IMR-90 (cell line): ENCODE data around the gene SLC4A2. TPM values are rescaled to one million over a fixed set of nuclear protein-coding genes. Genes with fewer than 3 reads are reported as not detected.

Source experiments
- ATAC-seq: fragments of 200-7000 bp; cut with Tn5 transposase; 2 replicates; pipeline ENCODE4 v1.9.1; 2020; ENCODE audit warnings: low read depth, mild to moderate bottlenecking, moderate library complexity
- BruUV-seq: library from RNA; stranded (reverse); fragments of 400-500 nt; replicated peaks from 2 replicates; lab custom pipeline; 2021; lab: Mats Ljungman, UMichigan
- CTCF ChIA-PET: fragments of 300-600 bp; formaldehyde crosslinking; extraction: SDS; loops from one replicate; lab custom pipeline; 2021; ENCODE audit warnings: antibody characterized with exemption; lab: Yijun Ruan, JAX
- POLR2A ChIA-PET: fragments of 300-600 bp; sonication (Branson Sonifier 250); formaldehyde crosslinking; loops from one replicate; lab custom pipeline; 2022; ENCODE audit warnings: antibody characterized with exemption; ENCODE audit not compliant: unreplicated experiment; lab: Charles Lee
- DNase-seq: peaks from one replicate; pipeline ENCODE4 v3.0.0; 2013
- H2AFZ ChIP-seq: replicated peaks from 2 replicates; pipeline ENCODE3; 2013; ENCODE audit warnings: low read length, mild to moderate bottlenecking; ENCODE audit not compliant: poor library complexity
- H2AK5ac ChIP-seq: 2 replicates; pipeline ENCODE4 v1.6.1; 2013; ENCODE audit warnings: low read depth, low read length, inconsistent platforms
- H2AK9ac ChIP-seq: replicated peaks from 2 replicates; pipeline ENCODE3; 2013; ENCODE audit warnings: mild to moderate bottlenecking, low read depth, low read length, moderate library complexity; ENCODE audit not compliant: poor library complexity
- H2BK120ac ChIP-seq: 2 replicates; pipeline ENCODE4 v1.6.1; 2013; ENCODE audit warnings: low read depth, low read length, inconsistent platforms
- H2BK15ac ChIP-seq: 3 replicates; pipeline ENCODE4 v1.6.1; 2013; ENCODE audit warnings: low read depth, low read length, inconsistent platforms
- H2BK20ac ChIP-seq: 2 replicates; pipeline ENCODE4 v1.6.1; 2013; ENCODE audit warnings: low read depth, mild to moderate bottlenecking, inconsistent platforms, low read length, moderate library complexity
- H2BK5ac ChIP-seq: 2 replicates; pipeline ENCODE4 v1.6.1; 2013; ENCODE audit warnings: mild to moderate bottlenecking, low read depth, low read length, inconsistent platforms; ENCODE audit not compliant: poor library complexity, severe bottlenecking
- H3K14ac ChIP-seq: replicated peaks from 2 replicates; pipeline ENCODE4 v1.6.1; 2013; ENCODE audit warnings: low read depth, low read length, inconsistent platforms
- H3K18ac ChIP-seq: 2 replicates; pipeline ENCODE4 v1.6.1; 2013; ENCODE audit warnings: low read depth, low read length, control low read depth
- H3K23ac ChIP-seq: 2 replicates; pipeline ENCODE4 v1.6.1; 2013; ENCODE audit warnings: low read depth, low read length, inconsistent platforms
- H3K27ac ChIP-seq: 2 replicates; pipeline ENCODE4 v1.5.1; 2013; ENCODE audit warnings: mild to moderate bottlenecking, control low read depth, low read length; ENCODE audit not compliant: insufficient read depth
- H3K27me3 ChIP-seq: 2 replicates; pipeline ENCODE4 v1.6.1; 2013; ENCODE audit warnings: low read length; ENCODE audit not compliant: control insufficient read depth, insufficient read depth
- H3K36me3 ChIP-seq: 2 replicates; pipeline ENCODE4 v1.6.1; 2013; ENCODE audit warnings: low read length, mixed read lengths; ENCODE audit not compliant: control insufficient read depth, insufficient read depth
- H3K4ac ChIP-seq: 2 replicates; pipeline ENCODE4 v1.6.1; 2013; ENCODE audit warnings: low read depth, low read length, inconsistent platforms
- H3K4me1 ChIP-seq: 2 replicates; pipeline ENCODE4 v1.6.1; 2013; ENCODE audit warnings: low read length, mixed read lengths; ENCODE audit not compliant: control insufficient read depth, insufficient read depth
- H3K4me2 ChIP-seq: 2 replicates; pipeline ENCODE4 v1.6.1; 2013; ENCODE audit warnings: low read depth, mild to moderate bottlenecking, control low read depth, low read length, moderate library complexity
- H3K4me3 ChIP-seq: 2 replicates; pipeline ENCODE4 v1.5.1; 2013; ENCODE audit warnings: low read depth, mild to moderate bottlenecking, control low read depth, low read length, moderate library complexity; ENCODE audit not compliant: insufficient read depth
- H3K56ac ChIP-seq: 2 replicates; pipeline ENCODE4 v1.6.1; 2013; ENCODE audit warnings: low read length, inconsistent platforms; ENCODE audit not compliant: insufficient read depth; ENCODE audit errors: extremely low read depth
- H3K79me1 ChIP-seq, 2 experiments: 2 replicates each; pipeline ENCODE4 v1.6.1; 2013; ENCODE audit warnings: low read length in 2 of 2, inconsistent platforms in 1 of 2, low read depth in 1 of 2
- H3K9ac ChIP-seq: 2 replicates; pipeline ENCODE4 v1.6.1; 2013; ENCODE audit warnings: low read depth, low read length, control low read depth
- H3K9me1 ChIP-seq: 2 replicates; pipeline ENCODE4 v1.6.1; 2013; ENCODE audit warnings: low read length, inconsistent platforms; ENCODE audit not compliant: insufficient read depth
- H3K9me3 ChIP-seq: 2 replicates; pipeline ENCODE4 v1.6.1; 2013; ENCODE audit warnings: low read length; ENCODE audit not compliant: control insufficient read depth, insufficient read depth
- H4K20me1 ChIP-seq: 2 replicates; pipeline ENCODE4 v1.6.1; 2013; ENCODE audit warnings: low read length, inconsistent platforms; ENCODE audit not compliant: insufficient read depth
- H4K5ac ChIP-seq: 2 replicates; pipeline ENCODE4 v1.6.1; 2013; ENCODE audit warnings: mild to moderate bottlenecking, low read depth, low read length, control low read depth
- H4K8ac ChIP-seq, 2 experiments: 2 replicates each; pipeline ENCODE4 v1.6.1; 2013; ENCODE audit warnings: low read depth in 2 of 2, low read length in 2 of 2, control low read depth in 1 of 2, inconsistent platforms in 1 of 2
- H4K91ac ChIP-seq: 2 replicates; pipeline ENCODE4 v1.6.1; 2013; ENCODE audit warnings: low read depth, low read length, inconsistent platforms; ENCODE audit not compliant: insufficient read depth
- BHLHE40 ChIP-seq: fragments of 150-350 bp; IDR thresholded peaks from 2 replicates; pipeline ENCODE4 v1.6.1; 2016; ENCODE audit warnings: mild to moderate bottlenecking, low read depth, low read length
- CEBPB ChIP-seq: IDR thresholded peaks from 2 replicates; pipeline ENCODE4 v1.6.1; 2012; ENCODE audit warnings: low read depth, low read length, improper control_type of control experiment
- CHD1 ChIP-seq: IDR thresholded peaks from 2 replicates; pipeline ENCODE4 v1.6.1; 2012; ENCODE audit warnings: low read depth, low read length, improper control_type of control experiment
- FOS ChIP-seq: fragments of 150-350 bp; IDR thresholded peaks from 2 replicates; pipeline ENCODE4 v1.6.1; 2016; ENCODE audit warnings: low read depth, low read length
- MXI1 ChIP-seq: IDR thresholded peaks from 2 replicates; pipeline ENCODE4 v1.6.1; 2012; ENCODE audit warnings: low read depth, mild to moderate bottlenecking, low read length, moderate library complexity, borderline replicate concordance
- NFE2L2 ChIP-seq: fragments of 150-350 bp; IDR thresholded peaks from 2 replicates; pipeline ENCODE4 v1.6.1; 2016; ENCODE audit warnings: low read depth, mild to moderate bottlenecking, low read length
- POLR2A ChIP-seq: IDR thresholded peaks from 2 replicates; pipeline ENCODE4 v1.6.1; 2012; ENCODE audit warnings: mild to moderate bottlenecking, low read depth, low read length
- RAD21 ChIP-seq: IDR thresholded peaks from 2 replicates; pipeline ENCODE4 v1.6.1; 2012; ENCODE audit warnings: low read length, improper control_type of control experiment
- RCOR1 ChIP-seq: IDR thresholded peaks from 2 replicates; pipeline ENCODE4 v1.6.1; 2012; ENCODE audit warnings: mild to moderate bottlenecking, low read length, improper control_type of control experiment; ENCODE audit not compliant: insufficient replicate concordance
- RFX5 ChIP-seq: IDR thresholded peaks from 2 replicates; pipeline ENCODE4 v1.8.0; 2012; ENCODE audit warnings: low read depth, mild to moderate bottlenecking, low read length, moderate library complexity
- SMC3 ChIP-seq: fragments of 150-350 bp; IDR thresholded peaks from 2 replicates; pipeline ENCODE4 v1.6.1; 2016; ENCODE audit warnings: low read depth, mild to moderate bottlenecking, antibody characterized with exemption, low read length, moderate library complexity
- USF2 ChIP-seq: fragments of 150-350 bp; IDR thresholded peaks from 2 replicates; pipeline ENCODE4 v1.6.1; 2017; ENCODE audit warnings: mild to moderate bottlenecking, antibody characterized with exemption, low read length, low read depth
- WGBS, 2 experiments: methylation state at CpG; one replicate each; pipeline versions ENCODE4 v1.1.5 to v1.1.7; 2013; ENCODE audit warnings: missing lambda C conversion rate in 2 of 2; ENCODE audit not compliant: insufficient read length in 1 of 2; ENCODE audit errors: extremely low coverage in 2 of 2; 5-methylcytosine and 5-hydroxymethylcytosine counted together
- dilution Hi-C: fragments of 300-500 bp; cut with HindIII; formaldehyde crosslinking; loops from one replicate; pipeline ENCODE4 v1.14.3; 2018; ENCODE audit warnings: low sequenced_read_pairs; ENCODE audit not compliant: unreplicated experiment
- in situ Hi-C: fragments of 300-500 bp; cut with MboI; formaldehyde crosslinking; loops from 3 replicates; pipeline ENCODE4 v1.14.3; 2019; ENCODE audit warnings: low sequenced_read_pairs, inconsistent platforms, mixed read lengths
- intact Hi-C: fragments of 100-400 bp; cut with micrococcal nuclease; formaldehyde crosslinking; loops from 2 replicates; pipeline ENCODE4 v1.10.0; 2022
- polyA plus RNA-seq, 3 experiments: library from polyadenylated mRNA; depleted of rRNA; stranded (reverse); fragments of >200 nt; gene quantifications; 2 replicates each; pipeline ENCODE4 v1.2.3, GENCODE V29; 2012; ENCODE audit warnings: low replicate concordance in 1 of 3
- total RNA-seq: library from RNA; depleted of rRNA; stranded (reverse); fragments of >200 nt; gene quantifications from 2 replicates; pipeline ENCODE4 v1.2.3, GENCODE V29; 2012
- TF ChIP-seq, protein P1 (sequence below): fragments of 150-350 bp; IDR thresholded peaks from 2 replicates; pipeline ENCODE4 v1.6.1; 2016; ENCODE audit warnings: low read depth, mild to moderate bottlenecking, low read length, moderate library complexity, borderline replicate concordance
- TF ChIP-seq, protein P2 (sequence below): conservative IDR thresholded peaks from 2 replicates; pipeline ENCODE4 v1.5.1; 2012; ENCODE audit warnings: mild to moderate bottlenecking, low read depth, low read length, improper control_type of control experiment

The SLC4A2 gene
- total and polyA plus RNA-seq, 2 of the 4 experiments (the other 2 are of a cell fraction), result 29.6 to 91.0 TPM

- Histone ChIP-seq H3K14ac (peak overlapping the region; percentile 92; the same call in 1 of the 2 replicates), H3K36me3 (no peaks in the 10 kb centered on the region), H3K23ac (peak overlapping the region; percentile 82; the same call in 1 of the 2 replicates), H3K4me1 (peaks cover 31% of the 10 kb centered on the region), H2BK15ac (no peak overlapping the region), H2AK5ac (peak overlapping the region; percentile 78; the same call in 1 of the 2 replicates), H3K9me1 (peaks cover 8% of the 10 kb centered on the region; the same call in 1 of the 2 replicates), H3K27me3 (no peaks in the 10 kb centered on the region), H3K4me2 (peak overlapping the region; percentile 81), H3K79me1 (peaks cover 14 to 45% of the 10 kb centered on the region in 2 experiments), H2BK20ac (no peak overlapping the region), H3K9me3 (no peaks in the 10 kb centered on the region), H3K56ac (peak overlapping the region; percentile 10; the same call in 1 of the 2 replicates), H4K8ac (peak overlapping the region; percentile 90), H2AFZ (peak overlapping the region; percentile 92), H2AK9ac (peak overlapping the region; percentile 94), H4K20me1 (peaks cover 7% of the 10 kb centered on the region; the same call in 1 of the 2 replicates), H4K91ac (peak overlapping the region; percentile 77), H2BK120ac (no peak overlapping the region), H2BK5ac (no peak overlapping the region), H3K4ac (peak overlapping the region; percentile 76), H3K27ac (peak overlapping the region; percentile 45), H3K9ac (peak overlapping the region; percentile 88), H3K4me3 (peak overlapping the region; percentile 67), H3K18ac (no peak overlapping the region), H4K5ac (peak overlapping the region; percentile 17; the same call in 1 of the 2 replicates)
- DNase-seq, result no peak
- BruUV-seq, result no TSS peak
- ChIA-PET POLR2A (no interaction called here), CTCF (interaction anchor here (0.8 kb wide), 1 partner anchor 1769 kb away, joined by 3 read pairs; no protein-coding TSS in a partner anchor)
- no peak for ATAC-seq
- intact Hi-C loops (no loop called here), dilution Hi-C loops (no loop called here), in situ Hi-C loops (no loop called here)
- WGBS, 2 experiments, result 26% methylated on average over 10 of the region's 29 CpGs; no CpG with 5 or more reads in 1 of the 2 experiments
- no peak for TF ChIP-seq SMC3
- no peak for TF ChIP-seq USF2
- TF ChIP-seq MXI1, result no peak
- TF ChIP-seq, protein P1, sequence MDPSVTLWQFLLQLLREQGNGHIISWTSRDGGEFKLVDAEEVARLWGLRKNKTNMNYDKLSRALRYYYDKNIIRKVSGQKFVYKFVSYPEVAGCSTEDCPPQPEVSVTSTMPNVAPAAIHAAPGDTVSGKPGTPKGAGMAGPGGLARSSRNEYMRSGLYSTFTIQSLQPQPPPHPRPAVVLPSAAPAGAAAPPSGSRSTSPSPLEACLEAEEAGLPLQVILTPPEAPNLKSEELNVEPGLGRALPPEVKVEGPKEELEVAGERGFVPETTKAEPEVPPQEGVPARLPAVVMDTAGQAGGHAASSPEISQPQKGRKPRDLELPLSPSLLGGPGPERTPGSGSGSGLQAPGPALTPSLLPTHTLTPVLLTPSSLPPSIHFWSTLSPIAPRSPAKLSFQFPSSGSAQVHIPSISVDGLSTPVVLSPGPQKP, result no peak
- TF ChIP-seq CHD1, result no peak
- TF ChIP-seq BHLHE40, result no peak
- no peak for TF ChIP-seq NFE2L2
- no peak for TF ChIP-seq RAD21
- TF ChIP-seq RFX5, result no peak
- TF ChIP-seq POLR2A, result no peak
- no peak for TF ChIP-seq FOS
- TF ChIP-seq CEBPB, result no peak
- no peak for TF ChIP-seq RCOR1
- TF ChIP-seq, protein P2, sequence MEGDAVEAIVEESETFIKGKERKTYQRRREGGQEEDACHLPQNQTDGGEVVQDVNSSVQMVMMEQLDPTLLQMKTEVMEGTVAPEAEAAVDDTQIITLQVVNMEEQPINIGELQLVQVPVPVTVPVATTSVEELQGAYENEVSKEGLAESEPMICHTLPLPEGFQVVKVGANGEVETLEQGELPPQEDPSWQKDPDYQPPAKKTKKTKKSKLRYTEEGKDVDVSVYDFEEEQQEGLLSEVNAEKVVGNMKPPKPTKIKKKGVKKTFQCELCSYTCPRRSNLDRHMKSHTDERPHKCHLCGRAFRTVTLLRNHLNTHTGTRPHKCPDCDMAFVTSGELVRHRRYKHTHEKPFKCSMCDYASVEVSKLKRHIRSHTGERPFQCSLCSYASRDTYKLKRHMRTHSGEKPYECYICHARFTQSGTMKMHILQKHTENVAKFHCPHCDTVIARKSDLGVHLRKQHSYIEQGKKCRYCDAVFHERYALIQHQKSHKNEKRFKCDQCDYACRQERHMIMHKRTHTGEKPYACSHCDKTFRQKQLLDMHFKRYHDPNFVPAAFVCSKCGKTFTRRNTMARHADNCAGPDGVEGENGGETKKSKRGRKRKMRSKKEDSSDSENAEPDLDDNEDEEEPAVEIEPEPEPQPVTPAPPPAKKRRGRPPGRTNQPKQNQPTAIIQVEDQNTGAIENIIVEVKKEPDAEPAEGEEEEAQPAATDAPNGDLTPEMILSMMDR, result no peak
These were observed 2.5 kb upstream of the SLC4A2 start for GRCh38 chr7:151056666-151057505.
